SU-DHL-6 (cell line): ENCODE measurements around the gene FLNB.

Source experiments
- CTCF ChIP-seq: fragments of 200-600 bp; sonication (generic); IDR thresholded peaks from one replicate; pipeline ENCODE4 v1.5.1; 2017; ENCODE audit warnings: antibody characterized with exemption, mild to moderate bottlenecking, low read length, moderate library complexity; ENCODE audit not compliant: insufficient read depth, poor library complexity, severe bottlenecking
- EZH2phosphoT487 ChIP-seq: fragments of 200-600 bp; sonication (generic), shearing (Covaris generic); conservative IDR thresholded peaks from 2 replicates; pipeline ENCODE4 v1.6.1; 2018; ENCODE audit warnings: mild to moderate bottlenecking, antibody characterized with exemption, low read length, moderate library complexity, mixed read lengths

- TF ChIP-seq CTCF: no peak
- no peak for TF ChIP-seq EZH2phosphoT487
These were observed 18.6 kb upstream of the FLNB start for GRCh38 chr3:57989646-57990045.
